A673 (cell line): ENCODE measurements around the gene OSTN. TPM values are rescaled to one million over a fixed set of nuclear protein-coding genes. Genes with fewer than 3 reads are reported as not detected.

Experiments used
- BruUV-seq: library from RNA; stranded (reverse); fragments of 400-500 nt; replicated peaks from 2 replicates; lab custom pipeline; 2021; lab: Mats Ljungman, UMichigan
- CTCF ChIA-PET: fragments of 300-600 bp; sonication (Branson Sonifier 250); formaldehyde crosslinking; loops from one replicate; lab custom pipeline; 2022; ENCODE audit warnings: antibody characterized with exemption; lab: Charles Lee
- POLR2A ChIA-PET: fragments of 300-600 bp; sonication (Branson Sonifier 250); formaldehyde crosslinking; loops from one replicate; lab custom pipeline; 2022; ENCODE audit warnings: antibody characterized with exemption; ENCODE audit not compliant: low non-redundant PET; lab: Charles Lee
- DNase-seq: peaks from one replicate; pipeline ENCODE4 v3.0.0-alpha.2; 2015; ENCODE audit warnings: low spot score
- H3K27ac ChIP-seq: fragments of 200-600 bp; sonication (generic); 2 replicates; pipeline ENCODE4 v1.5.1; 2016; ENCODE audit warnings: mixed run types, low read depth, mild to moderate bottlenecking, mixed read lengths, antibody characterized with exemption, low read length; ENCODE audit not compliant: poor library complexity, severe bottlenecking
- H3K27me3 ChIP-seq: fragments of 200-600 bp; sonication (generic); replicated peaks from 2 replicates; pipeline ENCODE4 v1.6.1; 2017; ENCODE audit warnings: mixed run types, low read depth, mild to moderate bottlenecking, mixed read lengths, antibody characterized with exemption, low read length; ENCODE audit not compliant: insufficient read depth, poor library complexity
- H3K36me3 ChIP-seq: fragments of 200-600 bp; sonication (generic); 2 replicates; pipeline ENCODE4 v1.6.1; 2016; ENCODE audit warnings: mixed run types, mild to moderate bottlenecking, mixed read lengths, antibody characterized with exemption, low read length; ENCODE audit not compliant: insufficient read depth, poor library complexity, severe bottlenecking
- H3K4me1 ChIP-seq: fragments of 200-600 bp; sonication (generic); 2 replicates; pipeline ENCODE4 v1.6.1; 2017; ENCODE audit warnings: mixed run types, mild to moderate bottlenecking, mixed read lengths, antibody characterized with exemption, low read length; ENCODE audit not compliant: insufficient read depth, poor library complexity, severe bottlenecking
- H3K4me3 ChIP-seq: fragments of 200-600 bp; sonication (generic); 2 replicates; pipeline ENCODE4 v1.5.1; 2016; ENCODE audit warnings: low read depth, mixed run types, mild to moderate bottlenecking, mixed read lengths, low read length; ENCODE audit not compliant: poor library complexity, severe bottlenecking
- H3K9me3 ChIP-seq: fragments of 200-600 bp; sonication (generic); 2 replicates; pipeline ENCODE4 v1.6.1; 2016; ENCODE audit warnings: mixed run types, low read depth, mild to moderate bottlenecking, mixed read lengths, antibody characterized with exemption, low read length; ENCODE audit not compliant: poor library complexity, severe bottlenecking
- CTCF ChIP-seq: fragments of 300-800, 200-600 bp; sonication (generic); conservative IDR thresholded peaks from 2 replicates; pipeline ENCODE4 v1.5.1; 2017; ENCODE audit warnings: low read depth, mild to moderate bottlenecking, antibody characterized with exemption, low read length, moderate library complexity, mixed read lengths
- EZH2 ChIP-seq: fragments of 200-600 bp; sonication (generic); IDR thresholded peaks from 2 replicates; pipeline ENCODE4 v1.6.1; 2017; ENCODE audit warnings: borderline replicate concordance, low read depth, mild to moderate bottlenecking, mixed read lengths, antibody characterized with exemption, low read length; ENCODE audit not compliant: poor library complexity, severe bottlenecking
- intact Hi-C: fragments of 100-400 bp; cut with micrococcal nuclease; formaldehyde crosslinking; loops from one replicate; pipeline ENCODE4 v1.10.0; 2022; ENCODE audit not compliant: unreplicated experiment
- total RNA-seq: library from RNA; stranded (reverse); gene quantifications from 2 replicates; pipeline ENCODE4 v1.2.3, GENCODE V29; 2021

OSTN gene
- total RNA-seq, 1 experiment from 2014 or later: not detected

- Histone ChIP-seq H3K9me3 (no peaks in the 10 kb centered on the region), H3K27ac (no peak overlapping the region), H3K36me3 (no peaks in the 10 kb centered on the region), H3K27me3 (no peaks in the 10 kb centered on the region), H3K4me3 (no peak overlapping the region), H3K4me1 (no peaks in the 10 kb centered on the region)
- ChIA-PET POLR2A (no interaction called here), CTCF (no interaction called here)
- BruUV-seq: no TSS peak
- TF ChIP-seq CTCF (no peak), EZH2 (no peak)
- intact Hi-C loops: no loop called here
- DNase-seq: no peak
These were observed 101.4 kb downstream of the OSTN start for GRCh38 chr3:191300422-191300821.

GRCh38 chr3:191301017-191301416 lies 102.0 kb downstream of the OSTN start:
- intact Hi-C loops: no loop called here
- H3K36me3 ChIP-seq: no peaks in the 10 kb centered on the region
- POLR2A ChIA-PET: no interaction called here
- CTCF ChIA-PET: no interaction called here
- H3K27me3 ChIP-seq: no peaks in the 10 kb centered on the region
- BruUV-seq: no TSS peak
- H3K4me3 ChIP-seq: no peak overlapping the region
- H3K9me3 ChIP-seq: no peaks in the 10 kb centered on the region
- DNase-seq: no peak
- TF ChIP-seq EZH2: no peak
- no peak for TF ChIP-seq CTCF
- no peak overlapping the region for H3K27ac ChIP-seq
- no peaks in the 10 kb centered on the region for H3K4me1 ChIP-seq

GRCh38 chr3:191301782-191302411 lies 102.9 kb downstream of the OSTN start:
- no TSS peak for BruUV-seq
- intact Hi-C loops: no loop called here
- H3K9me3 ChIP-seq: no peaks in the 10 kb centered on the region
- ChIA-PET CTCF (no interaction called here), POLR2A (no interaction called here)
- H3K4me1 ChIP-seq: no peaks in the 10 kb centered on the region
- DNase-seq: no peak
- H3K4me3 ChIP-seq: no peak overlapping the region
- H3K36me3 ChIP-seq: no peaks in the 10 kb centered on the region
- no peak overlapping the region for H3K27ac ChIP-seq
- no peaks in the 10 kb centered on the region for H3K27me3 ChIP-seq
- TF ChIP-seq EZH2: no peak
- TF ChIP-seq CTCF: no peak
